A549 (cell line): ENCODE results near the gene KPNA3.

Experiments
- CEBPB ChIP-seq, 2 experiments: fragments of >200 bp in 1 of 2; sonication (Bioruptor Twin) in 1 of 2; formaldehyde crosslinking in 1 of 2; IDR thresholded peaks; 2 replicates each; pipeline ENCODE4 v1.6.1; 2012 to 2016
- CTCF ChIP-seq: fragments of >200 bp; sonication (Bioruptor Twin); formaldehyde crosslinking; IDR thresholded peaks from 3 replicates; pipeline ENCODE4 v1.5.1; 2016
- HMGXB4 ChIP-seq: fragments of 250-450 bp; sonication (Bioruptor Pico); IDR thresholded peaks from 2 replicates; pipeline ENCODE4 v1.5.0; 2021; ENCODE audit warnings: mild to moderate bottlenecking, moderate library complexity, borderline replicate concordance
- MAX ChIP-seq: IDR thresholded peaks from 2 replicates; pipeline ENCODE4 v1.6.1; 2012
- MYC ChIP-seq: IDR thresholded peaks from 2 replicates; pipeline ENCODE4 v1.6.1; 2012; ENCODE audit warnings: mild to moderate bottlenecking, inconsistent platforms, low read length, improper control_type of control experiment, borderline replicate concordance
- POLR2A ChIP-seq: IDR thresholded peaks from 2 replicates; pipeline ENCODE4 v1.6.1; 2012; ENCODE audit warnings: mild to moderate bottlenecking, low read length
- RAD21 ChIP-seq, 2 experiments: fragments of >200 bp in 1 of 2; sonication (Bioruptor Twin) in 1 of 2; formaldehyde crosslinking in 1 of 2; IDR thresholded peaks in 1 of 2; conservative IDR thresholded peaks in 1 of 2; 2 replicates in 1 of 2; 3 replicates in 1 of 2; pipeline ENCODE4 v1.6.1; 2012 to 2018; ENCODE audit warnings: inconsistent platforms in 1 of 2

GRCh38 chr13:49657241-49657641, 135.2 kb downstream of the KPNA3 start:
- TF ChIP-seq CTCF (no peak), CEBPB (IDR thresholded peaks at IDR 0.05) (no peak), RAD21 (conservative IDR thresholded peaks at IDR 0.05 in 1 of 2, IDR thresholded peaks at IDR 0.05 in 1 of 2) (no peak), MYC (no peak), MAX (no peak), HMGXB4 (CRISPR knock-in tag) (no peak), POLR2A (no peak)
